ENCODE data around the gene CMTM4. TPM values are rescaled to one million over a fixed set of nuclear protein-coding genes. Genes with fewer than 3 reads are reported as not detected.
"Not testable (repeated sequence)": the region's sequence is repeated elsewhere in the genome, so short reads cannot be mapped to it uniquely, and the experiment has no call there.

Gene CMTM4
- total RNA-seq, 6 experiments from 2014 or later: 5.1 to 14.8 (median 8.0) TPM

DNA sequence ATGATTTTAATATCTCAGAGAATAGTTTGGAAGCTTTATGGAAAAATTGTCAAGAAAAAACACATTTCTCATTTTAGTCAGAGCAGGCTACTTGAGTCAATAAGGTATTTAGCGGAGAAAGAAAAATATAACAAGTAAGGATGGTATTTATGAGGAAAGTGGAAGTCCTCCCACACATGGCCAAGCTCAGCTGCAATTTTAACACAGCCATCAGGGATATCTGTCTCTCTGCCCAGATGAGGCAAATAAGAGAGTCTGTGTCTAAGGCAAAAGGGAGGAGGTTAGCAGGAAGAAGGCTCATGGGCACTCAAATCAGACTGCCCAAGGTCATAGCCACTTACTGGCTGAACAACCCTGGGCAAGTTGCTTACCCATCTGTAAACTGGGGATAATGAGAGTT lies 122.5 kb downstream of the CMTM4 start:
- intact Hi-C loops (cut with DNase I): no loop called here
- Histone ChIP-seq H3K4me1 (peaks cover 0 to 3% (median 0%) of the 10 kb centered on the region in 4 donors), H3K27me3 (peaks cover 0 to 6% of the 10 kb centered on the region in 2 donors), H3K27ac (no peak overlapping the region), H3K4me3 (no peak overlapping the region), H3K36me3 (no peaks in the 10 kb centered on the region), H3K9me3 (no peaks in the 10 kb centered on the region)
- DNase-seq: no peak
- WGBS (ENCODE audit: insufficient coverage, low coverage, low lambda C conversion rate, missing lambda C conversion rate): 85% methylated on average over 1 of the region's 1 CpG
- TF ChIP-seq, protein P1, sequence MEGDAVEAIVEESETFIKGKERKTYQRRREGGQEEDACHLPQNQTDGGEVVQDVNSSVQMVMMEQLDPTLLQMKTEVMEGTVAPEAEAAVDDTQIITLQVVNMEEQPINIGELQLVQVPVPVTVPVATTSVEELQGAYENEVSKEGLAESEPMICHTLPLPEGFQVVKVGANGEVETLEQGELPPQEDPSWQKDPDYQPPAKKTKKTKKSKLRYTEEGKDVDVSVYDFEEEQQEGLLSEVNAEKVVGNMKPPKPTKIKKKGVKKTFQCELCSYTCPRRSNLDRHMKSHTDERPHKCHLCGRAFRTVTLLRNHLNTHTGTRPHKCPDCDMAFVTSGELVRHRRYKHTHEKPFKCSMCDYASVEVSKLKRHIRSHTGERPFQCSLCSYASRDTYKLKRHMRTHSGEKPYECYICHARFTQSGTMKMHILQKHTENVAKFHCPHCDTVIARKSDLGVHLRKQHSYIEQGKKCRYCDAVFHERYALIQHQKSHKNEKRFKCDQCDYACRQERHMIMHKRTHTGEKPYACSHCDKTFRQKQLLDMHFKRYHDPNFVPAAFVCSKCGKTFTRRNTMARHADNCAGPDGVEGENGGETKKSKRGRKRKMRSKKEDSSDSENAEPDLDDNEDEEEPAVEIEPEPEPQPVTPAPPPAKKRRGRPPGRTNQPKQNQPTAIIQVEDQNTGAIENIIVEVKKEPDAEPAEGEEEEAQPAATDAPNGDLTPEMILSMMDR (IDR thresholded peaks at IDR 0.05): no peak
- TF ChIP-seq POLR2A (IDR thresholded peaks at IDR 0.05): no peak
- ATAC-seq: no peak

DNA sequence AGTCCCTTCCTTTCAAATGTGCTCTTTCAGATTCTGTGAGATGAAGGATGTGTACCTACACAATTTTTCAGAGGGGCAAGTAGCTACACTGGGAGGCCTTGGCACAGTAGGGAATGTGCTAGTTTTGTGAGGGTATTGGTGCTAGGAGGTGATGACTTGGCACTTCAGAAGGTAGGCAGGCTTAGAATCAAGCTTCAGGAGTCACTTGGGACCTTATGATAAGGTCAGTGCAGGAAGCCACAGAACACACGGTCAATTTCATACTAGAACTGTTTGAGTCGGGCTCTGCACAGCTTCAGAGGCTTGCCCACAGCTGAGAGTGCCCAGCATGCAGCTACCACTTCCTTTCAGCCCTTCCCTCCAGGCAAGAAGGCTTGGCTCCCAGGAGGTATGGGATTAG lies 124.2 kb downstream of the CMTM4 start:
- intact Hi-C loops (cut with DNase I): no loop called here
- DNase-seq: no peak
- ATAC-seq: no peak
- TF ChIP-seq, protein P1 (IDR thresholded peaks at IDR 0.05): no peak
- no peak for TF ChIP-seq POLR2A (IDR thresholded peaks at IDR 0.05)
- 80% methylated on average over 1 of the region's 2 CpGs for WGBS (ENCODE audit: insufficient coverage, low coverage, low lambda C conversion rate, missing lambda C conversion rate)
- no peaks in the 10 kb centered on the region for H3K9me3 ChIP-seq
- H3K27me3 ChIP-seq: no peaks in the 10 kb centered on the region
- H3K4me3 ChIP-seq: no peak overlapping the region
- H3K27ac ChIP-seq: no peak overlapping the region
- H3K4me1 ChIP-seq: no peaks in the 10 kb centered on the region
- H3K36me3 ChIP-seq: no peaks in the 10 kb centered on the region

DNA sequence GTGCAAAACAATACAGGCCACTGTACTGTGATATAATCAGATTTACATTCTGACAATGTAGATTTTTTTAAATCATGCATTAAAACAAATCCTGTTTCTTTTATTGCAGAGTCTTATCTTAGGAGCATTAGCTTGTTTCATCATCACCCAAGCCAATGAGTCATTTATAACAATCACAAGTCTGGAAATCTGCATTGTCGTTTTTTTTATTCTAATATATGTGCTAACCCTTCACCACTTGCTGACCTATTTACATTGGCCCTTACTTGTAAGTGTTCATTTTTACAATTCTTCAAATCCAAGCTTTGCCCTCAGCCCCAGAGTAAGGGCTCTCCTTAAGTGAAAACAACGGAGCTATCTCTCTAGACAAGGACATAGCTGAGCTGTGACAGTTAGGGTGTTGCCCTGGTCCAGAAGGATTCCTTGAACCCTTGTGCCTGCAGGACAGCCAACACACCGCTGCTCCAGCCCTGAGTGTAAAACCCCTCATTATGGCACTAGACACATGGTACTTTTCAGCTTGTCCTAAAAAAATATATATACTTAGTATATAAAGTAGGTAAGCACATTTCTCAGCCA lies 126.6 kb downstream of the CMTM4 start:
- 54% methylated on average over 3 of the region's 3 CpGs for WGBS (ENCODE audit: insufficient coverage, low coverage, low lambda C conversion rate, missing lambda C conversion rate)
- DNase-seq: no peak
- H3K27me3 ChIP-seq: no peaks in the 10 kb centered on the region
- ATAC-seq: no peak
- no peak overlapping the region for H3K4me3 ChIP-seq
- no peak overlapping the region for H3K27ac ChIP-seq
- no peak for TF ChIP-seq POLR2A (IDR thresholded peaks at IDR 0.05)
- TF ChIP-seq, protein P1 (IDR thresholded peaks at IDR 0.05): no peak
- intact Hi-C loops (cut with DNase I): no loop called here
- H3K9me3 ChIP-seq: no peaks in the 10 kb centered on the region
- no peaks in the 10 kb centered on the region for H3K4me1 ChIP-seq
- no peaks in the 10 kb centered on the region for H3K36me3 ChIP-seq

DNA sequence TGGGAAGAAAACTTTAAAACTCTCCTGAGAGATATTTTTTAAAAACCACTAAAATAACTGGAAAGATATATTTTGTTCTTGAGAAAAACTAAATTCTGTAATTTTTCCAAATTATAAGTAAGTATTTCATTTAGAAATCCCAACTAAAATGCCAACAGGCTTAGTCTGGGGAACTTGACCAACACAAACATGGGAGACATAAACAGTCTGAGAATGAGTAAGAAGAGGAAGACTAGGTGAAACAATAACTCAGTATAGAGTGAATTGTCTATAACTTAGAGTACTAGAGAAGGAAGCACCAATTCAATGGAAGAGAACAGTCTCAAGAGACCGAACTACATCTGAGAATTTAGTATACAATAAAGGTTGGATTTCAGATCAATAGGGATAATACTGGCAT lies 127.4 kb downstream of the CMTM4 start:
- Histone ChIP-seq H3K4me3 (no peak overlapping the region), H3K27me3 (no peaks in the 10 kb centered on the region), H3K36me3 (no peaks in the 10 kb centered on the region), H3K4me1 (no peaks in the 10 kb centered on the region), H3K27ac (no peak overlapping the region), H3K9me3 (no peaks in the 10 kb centered on the region)
- WGBS (ENCODE audit: insufficient coverage, low coverage, low lambda C conversion rate, missing lambda C conversion rate): 93% methylated on average over 1 of the region's 1 CpG
- no peak for DNase-seq
- intact Hi-C loops (cut with DNase I): no loop called here
- TF ChIP-seq, protein P1 (IDR thresholded peaks at IDR 0.05): no peak
- no peak for TF ChIP-seq POLR2A (IDR thresholded peaks at IDR 0.05)
- no peak for ATAC-seq

DNA sequence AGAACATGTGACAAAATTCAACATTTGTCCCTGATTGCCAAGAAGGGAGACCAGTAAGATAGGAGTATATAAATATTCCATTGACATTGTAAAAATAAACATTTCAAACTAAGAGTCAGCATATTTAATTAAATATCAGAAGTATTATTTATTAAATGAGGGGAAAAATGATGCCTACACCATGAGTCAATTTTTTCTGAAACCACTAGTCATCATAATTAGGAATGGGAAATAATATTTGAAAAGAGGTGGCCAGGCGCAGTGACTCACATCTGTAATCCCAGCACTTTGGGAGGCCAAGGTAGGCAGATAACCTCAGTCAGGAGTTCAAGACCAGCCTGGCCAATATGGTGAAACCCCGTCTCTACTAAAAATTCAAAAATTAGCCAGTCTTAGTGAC lies 128.2 kb downstream of the CMTM4 start:
- TF ChIP-seq POLR2A (IDR thresholded peaks at IDR 0.05): no peak
- TF ChIP-seq, protein P1 (IDR thresholded peaks at IDR 0.05): no peak
- no peaks in the 10 kb centered on the region for H3K4me1 ChIP-seq
- H3K9me3 ChIP-seq: no peaks in the 10 kb centered on the region
- no peaks in the 10 kb centered on the region for H3K27me3 ChIP-seq
- intact Hi-C loops (cut with DNase I): no loop called here
- no peak overlapping the region for H3K27ac ChIP-seq
- no peak overlapping the region for H3K4me3 ChIP-seq
- ATAC-seq: no peak
- no peaks in the 10 kb centered on the region for H3K36me3 ChIP-seq
- 84% methylated on average over 2 of the region's 2 CpGs for WGBS (ENCODE audit: insufficient coverage, low coverage, low lambda C conversion rate, missing lambda C conversion rate)
- DNase-seq: no peak

DNA sequence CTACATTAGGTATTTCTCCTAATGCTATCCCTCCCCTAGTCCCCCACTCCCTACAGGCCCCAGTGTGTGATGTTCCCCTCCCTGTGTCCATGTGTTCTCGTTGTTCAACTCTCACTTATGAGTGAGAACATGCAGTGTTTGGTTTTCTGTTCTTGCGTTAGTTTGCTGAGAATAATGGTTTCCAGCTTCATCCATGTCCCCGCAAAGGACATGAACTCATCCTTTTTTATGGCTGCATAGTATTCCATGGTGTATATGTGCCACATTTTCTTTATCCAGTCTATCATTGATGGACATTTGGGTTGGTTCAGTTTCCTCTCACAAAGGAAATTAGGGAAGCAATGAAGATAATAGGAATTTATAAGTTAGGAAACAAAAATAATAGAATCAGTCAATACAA lies 129.3 kb downstream of the CMTM4 start:
- H3K4me1 ChIP-seq; H3K9me3 ChIP-seq; H3K27ac ChIP-seq; intact Hi-C loops (cut with DNase I); ATAC-seq; H3K36me3 ChIP-seq; DNase-seq; H3K27me3 ChIP-seq; H3K4me3 ChIP-seq: not testable (repeated sequence)
- 100% methylated on average over 3 of the region's 3 CpGs for WGBS (ENCODE audit: insufficient coverage, low coverage, low lambda C conversion rate, missing lambda C conversion rate)
